ENCODE results near the gene TSPEAR.

The TSPEAR gene

GRCh38 chr21:44537930-44538911 is 173.2 kb downstream of the TSPEAR start:
- DNase-seq, result no peak

GRCh38 chr21:44535963-44536362 is 175.4 kb downstream of the TSPEAR start:
- no peak for DNase-seq

- no peak for DNase-seq
These were observed 176.7 kb downstream of the TSPEAR start for GRCh38 chr21:44534688-44535087.

- DNase-seq, result no peak
These were observed 177.3 kb downstream of the TSPEAR start for GRCh38 chr21:44533891-44534627.

GRCh38 chr21:44533121-44533890 is 178.1 kb downstream of the TSPEAR start:
- no peak for DNase-seq

GRCh38 chr21:44532712-44533111 is 178.7 kb downstream of the TSPEAR start:
- DNase-seq, result no peak

- no peak for DNase-seq
These were observed 179.5 kb downstream of the TSPEAR start for GRCh38 chr21:44531606-44532564.

- DNase-seq, result no peak
These were observed 180.3 kb downstream of the TSPEAR start for GRCh38 chr21:44530903-44531605.

GRCh38 chr21:44530221-44530902 is 181.0 kb downstream of the TSPEAR start:
- DNase-seq, result no peak

- no peak for DNase-seq
These were observed 181.8 kb downstream of the TSPEAR start for GRCh38 chr21:44529503-44530125.

GRCh38 chr21:44529011-44529421 is 182.4 kb downstream of the TSPEAR start:
- no peak for DNase-seq

GRCh38 chr21:44528634-44528995 is 182.8 kb downstream of the TSPEAR start:
- no peak for DNase-seq

- DNase-seq, result no peak
These were observed 183.3 kb downstream of the TSPEAR start for GRCh38 chr21:44527983-44528633.

GRCh38 chr21:44527156-44527982 is 184.0 kb downstream of the TSPEAR start:
- no peak for DNase-seq

GRCh38 chr21:44526096-44526997 is 185.0 kb downstream of the TSPEAR start:
- no peak for DNase-seq

GRCh38 chr21:44525391-44526095 is 185.8 kb downstream of the TSPEAR start:
- no peak for DNase-seq

All from inflammatory macrophage treated with lipopolysaccharide for 4 hours (primary cell).